Mesothelial cell of epicardium (in vitro differentiated cells): ENCODE measurements around the gene FLAD1. TPM values are rescaled to one million over a fixed set of nuclear protein-coding genes. Genes with fewer than 3 reads are reported as not detected.

Experiments
- DNase-seq, 2 experiments: peaks; one replicate each; pipeline ENCODE4 v3.0.0; 2021; ENCODE audit warnings: low spot score in 2 of 2; ENCODE audit not compliant: unreplicated experiment in 2 of 2
- H3K27ac Mint-ChIP-seq: 2 replicates; pipeline ENCODE4 v1.8.0; 2021; ENCODE audit warnings: mixed read lengths
- H3K27me3 Mint-ChIP-seq: 2 replicates; pipeline ENCODE4 v1.8.0; 2021; ENCODE audit warnings: low read depth, mixed read lengths
- H3K36me3 Mint-ChIP-seq: 2 replicates; pipeline ENCODE4 v1.8.0; 2021; ENCODE audit warnings: mixed read lengths
- H3K4me1 Mint-ChIP-seq: 2 replicates; pipeline ENCODE4 v1.8.0; 2021; ENCODE audit warnings: mixed read lengths
- H3K4me3 Mint-ChIP-seq: 2 replicates; pipeline ENCODE4 v1.8.0; 2021; ENCODE audit warnings: mild to moderate bottlenecking, moderate library complexity, mixed read lengths
- H3K9me3 Mint-ChIP-seq: 2 replicates; pipeline ENCODE4 v1.8.0; 2021; ENCODE audit warnings: mixed read lengths
- total RNA-seq: library from RNA; stranded (reverse); gene quantifications from 3 replicates; pipeline ENCODE4 v1.2.1, GENCODE V29; 2021
- TF ChIP-seq, protein P1 (sequence below): fragments of 200-600 bp; sonication (generic); IDR thresholded peaks from one replicate; pipeline ENCODE4 v1.5.0; 2021; ENCODE audit warnings: antibody characterized with exemption; ENCODE audit not compliant: unreplicated experiment

The FLAD1 gene
- total RNA-seq, 1 donor from 2014 or later = 48.3 TPM

DNA sequence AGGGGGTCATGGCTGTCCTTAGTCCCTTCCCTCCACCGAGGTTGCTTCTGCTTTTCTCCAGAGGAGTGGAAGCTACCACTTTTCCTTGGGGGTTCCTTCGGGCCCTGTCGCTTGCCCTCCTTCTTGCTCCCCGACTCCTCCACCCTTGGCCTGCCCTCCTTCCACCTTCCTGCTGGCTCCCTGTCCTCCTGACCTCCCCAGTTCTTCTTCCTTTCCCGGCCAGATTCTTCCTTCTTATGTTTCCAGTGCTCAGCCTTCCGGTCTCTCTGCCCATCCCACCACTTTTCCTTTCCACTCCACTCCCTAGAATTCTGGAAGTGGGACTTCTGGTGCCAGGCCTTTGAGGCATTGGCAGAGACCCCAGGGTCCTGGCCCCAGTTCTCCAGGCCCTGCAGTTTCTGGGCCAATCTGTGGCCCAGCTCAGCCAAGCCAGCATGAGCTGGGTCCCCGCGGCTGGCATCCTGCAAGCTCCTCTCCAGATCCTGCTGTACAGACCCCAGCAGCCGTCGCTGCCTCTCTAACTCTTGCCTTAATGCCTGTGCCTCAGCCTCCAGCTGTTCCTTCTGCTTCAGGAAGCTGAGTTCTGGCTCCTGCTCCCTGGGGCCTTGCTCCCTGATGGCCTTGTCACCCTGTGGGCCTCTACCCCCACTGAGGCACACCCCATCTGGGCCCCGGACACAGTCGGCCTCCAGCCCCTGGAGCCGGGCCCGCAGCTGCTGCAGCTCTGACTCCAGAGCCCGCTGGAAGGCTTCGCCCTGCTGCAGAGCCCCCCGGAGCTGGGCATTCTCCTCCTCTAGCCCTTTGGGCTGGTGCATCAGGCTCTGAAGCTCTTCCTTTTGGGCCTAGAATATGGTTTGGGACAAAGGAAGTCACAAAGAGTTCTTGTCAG lies 36.9 kb upstream of the FLAD1 start:
- DNase-seq = no peak
- no peak overlapping the region for H3K4me3 Mint-ChIP-seq
- no peaks in the 10 kb centered on the region for H3K27me3 Mint-ChIP-seq
- no peaks in the 10 kb centered on the region for H3K9me3 Mint-ChIP-seq
- H3K27ac Mint-ChIP-seq = peak overlapping the region; percentile 7
- H3K4me1 Mint-ChIP-seq = peaks cover 10% of the 10 kb centered on the region
- TF ChIP-seq, protein P1, sequence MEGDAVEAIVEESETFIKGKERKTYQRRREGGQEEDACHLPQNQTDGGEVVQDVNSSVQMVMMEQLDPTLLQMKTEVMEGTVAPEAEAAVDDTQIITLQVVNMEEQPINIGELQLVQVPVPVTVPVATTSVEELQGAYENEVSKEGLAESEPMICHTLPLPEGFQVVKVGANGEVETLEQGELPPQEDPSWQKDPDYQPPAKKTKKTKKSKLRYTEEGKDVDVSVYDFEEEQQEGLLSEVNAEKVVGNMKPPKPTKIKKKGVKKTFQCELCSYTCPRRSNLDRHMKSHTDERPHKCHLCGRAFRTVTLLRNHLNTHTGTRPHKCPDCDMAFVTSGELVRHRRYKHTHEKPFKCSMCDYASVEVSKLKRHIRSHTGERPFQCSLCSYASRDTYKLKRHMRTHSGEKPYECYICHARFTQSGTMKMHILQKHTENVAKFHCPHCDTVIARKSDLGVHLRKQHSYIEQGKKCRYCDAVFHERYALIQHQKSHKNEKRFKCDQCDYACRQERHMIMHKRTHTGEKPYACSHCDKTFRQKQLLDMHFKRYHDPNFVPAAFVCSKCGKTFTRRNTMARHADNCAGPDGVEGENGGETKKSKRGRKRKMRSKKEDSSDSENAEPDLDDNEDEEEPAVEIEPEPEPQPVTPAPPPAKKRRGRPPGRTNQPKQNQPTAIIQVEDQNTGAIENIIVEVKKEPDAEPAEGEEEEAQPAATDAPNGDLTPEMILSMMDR = no peak
- peaks cover 15% of the 10 kb centered on the region for H3K36me3 Mint-ChIP-seq

DNA sequence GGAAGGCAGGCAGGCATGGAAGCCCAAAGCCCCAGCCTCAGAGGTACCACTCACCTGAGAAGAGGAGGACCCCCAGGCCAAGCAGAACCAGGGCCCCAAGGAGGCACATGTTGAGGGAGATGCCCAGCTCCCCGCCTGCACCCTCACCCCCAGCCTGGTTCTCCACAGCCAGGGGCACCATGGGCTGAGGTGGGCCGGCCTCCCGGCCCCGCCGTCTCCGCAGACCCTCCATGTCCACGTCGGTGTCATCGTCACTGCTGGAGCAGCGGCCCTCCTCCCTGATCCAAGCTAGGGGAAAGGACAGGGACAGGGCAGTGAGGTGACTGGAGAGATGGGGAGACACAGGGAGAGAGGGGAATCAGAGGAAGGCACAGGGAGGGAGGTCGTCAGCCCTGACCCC lies 35.1 kb upstream of the FLAD1 start:
- H3K4me3 Mint-ChIP-seq = no peak overlapping the region
- H3K27me3 Mint-ChIP-seq = no peaks in the 10 kb centered on the region
- H3K9me3 Mint-ChIP-seq = no peaks in the 10 kb centered on the region
- H3K36me3 Mint-ChIP-seq = peaks cover 15% of the 10 kb centered on the region
- H3K4me1 Mint-ChIP-seq = peaks cover 20% of the 10 kb centered on the region
- no peak overlapping the region for H3K27ac Mint-ChIP-seq
- TF ChIP-seq, protein P1 = no peak
- no peak for DNase-seq

DNA sequence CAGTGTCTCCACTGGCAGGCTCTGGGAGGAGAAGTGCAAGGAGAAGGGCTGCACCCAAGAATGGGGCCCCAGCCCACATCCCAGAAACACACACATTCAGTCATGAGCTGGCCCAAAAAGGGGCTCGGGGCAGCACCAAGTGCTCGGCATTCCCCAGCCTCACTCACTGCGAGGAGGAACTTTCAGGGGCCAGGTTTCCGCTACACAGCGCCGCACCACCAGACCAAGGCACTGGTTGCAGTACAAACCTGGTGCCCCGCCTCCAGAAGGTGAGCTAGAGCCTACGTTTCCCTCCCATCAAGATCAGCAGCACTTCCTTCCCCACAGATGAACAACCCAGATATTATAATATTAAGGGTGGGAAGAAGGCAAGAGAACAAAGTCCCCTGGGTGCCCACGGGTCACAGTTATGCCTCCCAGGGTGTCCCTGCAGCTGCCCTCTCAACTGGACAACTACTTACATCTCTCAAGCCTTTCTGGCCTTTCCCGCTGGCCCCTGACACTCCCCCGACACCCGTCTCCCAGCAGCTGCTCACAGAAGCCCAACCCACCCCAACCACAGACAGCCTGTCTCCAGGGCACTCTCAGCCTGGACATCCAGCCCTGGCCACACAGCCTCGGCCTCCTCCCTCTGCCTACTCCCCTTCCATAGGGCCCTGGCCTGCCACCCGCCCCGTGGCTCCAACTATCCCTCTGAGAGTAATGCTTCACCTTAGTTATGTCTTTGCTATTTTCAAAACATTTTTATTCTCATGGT lies 31.1 kb upstream of the FLAD1 start:
- Mint-ChIP-seq H3K4me3 (no peak overlapping the region), H3K27ac (peak overlapping the region; percentile 2), H3K9me3 (no peaks in the 10 kb centered on the region), H3K27me3 (no peaks in the 10 kb centered on the region), H3K4me1 (peaks cover 49% of the 10 kb centered on the region), H3K36me3 (peaks cover 11% of the 10 kb centered on the region)
- no peak for DNase-seq
- TF ChIP-seq, protein P1 = no peak

DNA sequence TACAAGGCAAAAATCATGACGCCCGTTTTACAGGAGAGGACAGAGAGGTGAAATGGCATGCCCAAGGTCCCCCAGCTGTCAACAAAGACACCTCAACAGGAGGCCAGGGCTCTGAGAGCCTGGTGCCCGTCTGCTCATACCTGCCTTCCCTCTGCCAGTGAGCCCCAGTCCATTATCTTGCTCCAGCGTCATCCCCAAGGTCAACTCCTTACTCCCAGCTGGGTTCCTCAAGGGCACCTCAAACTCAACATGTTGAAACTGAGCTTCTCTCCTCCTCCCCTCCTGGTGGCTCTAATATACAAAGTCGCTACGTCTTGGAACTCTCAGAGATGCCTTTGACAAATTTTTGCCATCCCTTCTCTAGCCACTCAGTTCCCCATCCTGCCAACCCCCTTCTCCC lies 30.5 kb upstream of the FLAD1 start:
- Mint-ChIP-seq H3K9me3 (no peaks in the 10 kb centered on the region), H3K27me3 (no peaks in the 10 kb centered on the region), H3K27ac (peak overlapping the region; percentile 2), H3K36me3 (peaks cover 11% of the 10 kb centered on the region), H3K4me3 (no peak overlapping the region), H3K4me1 (peaks cover 55% of the 10 kb centered on the region)
- no peak for DNase-seq
- TF ChIP-seq, protein P1 = no peak

DNA sequence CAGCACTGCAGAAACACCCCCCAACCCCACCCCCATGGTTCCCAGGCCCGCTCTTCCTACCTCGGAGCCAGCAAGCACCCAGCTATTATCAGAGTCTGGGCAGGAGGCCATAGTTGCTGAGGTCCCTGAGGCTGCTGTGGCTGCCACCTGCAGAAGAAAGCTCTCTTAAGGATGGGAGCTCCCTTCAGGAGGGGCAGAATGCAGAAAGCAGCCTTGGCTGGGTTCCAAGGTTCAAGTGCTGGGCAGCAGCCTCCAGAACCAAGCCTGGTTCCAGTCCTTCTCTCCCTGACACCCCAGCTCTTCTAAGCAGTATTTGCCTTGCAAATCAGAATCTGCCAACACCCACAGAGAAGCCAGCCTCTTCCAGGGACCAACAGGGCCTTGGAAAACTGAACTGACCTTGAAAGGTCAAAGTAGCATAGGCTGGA lies 29.5 kb upstream of the FLAD1 start:
- no peaks in the 10 kb centered on the region for H3K9me3 Mint-ChIP-seq
- H3K4me1 Mint-ChIP-seq = peaks cover 56% of the 10 kb centered on the region
- TF ChIP-seq, protein P1 = no peak
- no peak for DNase-seq
- H3K4me3 Mint-ChIP-seq = no peak overlapping the region
- no peak overlapping the region for H3K27ac Mint-ChIP-seq
- no peaks in the 10 kb centered on the region for H3K27me3 Mint-ChIP-seq
- H3K36me3 Mint-ChIP-seq = peaks cover 9% of the 10 kb centered on the region
